GM21723 (cell line): ENCODE measurements around the gene VAPB.

ENCODE experiments used
- ATAC-seq: cut with Tn5 transposase; IDR thresholded peaks from one replicate; pipeline ENCODE4 v1.9.1; 2021; ENCODE audit warnings: mild to moderate bottlenecking, moderate library complexity; ENCODE audit not compliant: unreplicated experiment

Gene VAPB

GRCh38 chr20:58479726-58480440 is 90.9 kb downstream of the VAPB start:
- ATAC-seq = no peak

DNA sequence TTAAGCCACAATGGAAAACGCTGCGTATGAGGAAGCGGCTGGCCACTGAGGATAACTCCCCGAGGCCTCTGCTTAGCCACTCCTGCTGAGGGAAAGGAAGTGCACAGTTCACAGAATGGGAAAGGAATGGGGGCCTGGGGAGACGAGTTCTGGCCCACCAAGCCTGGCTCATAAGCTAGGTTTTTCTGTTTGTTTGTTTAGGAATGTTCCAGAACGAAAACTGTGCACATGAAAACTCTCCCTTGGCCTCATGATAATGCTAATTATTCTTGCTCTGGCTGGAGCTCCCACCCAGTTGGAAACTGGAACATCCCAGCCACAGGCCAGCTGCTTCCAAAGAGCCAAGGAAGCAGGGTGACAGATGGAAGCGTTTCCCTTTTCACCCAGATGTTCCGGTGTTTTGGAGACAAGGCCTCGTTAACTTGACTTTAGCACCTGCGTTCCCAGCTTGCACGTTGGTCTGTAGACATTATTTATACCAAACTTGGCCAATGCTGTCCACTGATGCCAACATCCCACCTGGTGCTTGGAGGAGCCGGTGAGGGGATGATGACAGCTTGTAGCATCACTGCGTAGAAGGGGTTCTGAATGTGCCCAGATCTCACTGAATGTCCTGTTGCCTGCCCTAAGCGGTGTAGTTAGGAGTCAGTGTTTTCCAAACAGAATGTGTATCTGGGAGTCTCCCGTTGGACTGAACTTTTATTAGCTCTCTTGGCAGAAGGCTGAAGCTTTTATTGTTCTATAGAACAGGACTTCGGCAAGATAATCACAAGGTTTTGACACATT is 91.7 kb downstream of the VAPB start:
- ATAC-seq = no peak

DNA sequence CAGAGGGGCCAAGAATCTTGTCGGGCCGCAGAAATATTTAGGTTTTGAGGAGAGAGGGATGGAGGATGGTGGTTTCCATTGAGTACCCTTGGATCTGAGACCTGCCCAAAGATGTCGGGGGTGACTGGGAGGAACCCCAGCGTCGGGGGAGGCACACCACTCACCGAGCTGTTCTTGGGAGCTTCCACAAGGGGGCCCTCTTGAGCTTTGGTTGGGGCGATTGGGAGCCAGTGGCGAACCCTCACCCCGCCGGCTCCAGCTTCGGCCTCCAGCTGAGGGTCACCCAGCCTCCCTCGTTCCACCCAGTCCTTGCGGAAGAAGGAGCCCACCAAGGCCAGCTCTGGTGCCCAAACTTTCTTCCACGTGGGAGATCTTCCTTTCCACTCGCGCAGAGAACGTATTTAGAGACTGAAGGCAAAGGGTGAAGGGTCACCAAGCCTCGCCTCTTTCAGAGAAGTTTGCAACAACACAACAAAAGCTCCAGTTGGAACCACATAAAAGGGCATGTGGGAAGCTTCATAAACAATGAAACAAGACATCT is 92.5 kb downstream of the VAPB start:
- no peak for ATAC-seq

DNA sequence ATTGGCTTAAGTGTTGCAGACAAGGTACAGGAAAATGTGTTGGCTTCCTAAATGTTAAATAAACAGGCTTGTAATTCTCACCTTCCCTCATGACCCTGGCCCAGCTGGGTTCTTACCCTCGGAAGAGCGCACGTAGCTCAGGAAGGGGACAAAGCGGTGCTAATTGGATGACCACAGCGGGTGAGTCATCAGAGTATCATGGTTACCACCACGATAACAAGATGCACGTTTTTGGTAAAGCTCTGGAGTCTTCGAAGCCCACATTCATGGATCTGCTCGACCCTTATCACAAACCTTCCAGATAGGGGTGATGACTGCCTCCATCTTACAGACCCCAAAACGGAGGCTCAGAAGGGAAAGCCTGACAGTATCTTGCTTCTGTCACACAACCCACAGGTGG is 93.4 kb downstream of the VAPB start:
- ATAC-seq = no peak

GRCh38 chr20:58483051-58483450 is 94.0 kb downstream of the VAPB start:
- ATAC-seq = no peak

DNA sequence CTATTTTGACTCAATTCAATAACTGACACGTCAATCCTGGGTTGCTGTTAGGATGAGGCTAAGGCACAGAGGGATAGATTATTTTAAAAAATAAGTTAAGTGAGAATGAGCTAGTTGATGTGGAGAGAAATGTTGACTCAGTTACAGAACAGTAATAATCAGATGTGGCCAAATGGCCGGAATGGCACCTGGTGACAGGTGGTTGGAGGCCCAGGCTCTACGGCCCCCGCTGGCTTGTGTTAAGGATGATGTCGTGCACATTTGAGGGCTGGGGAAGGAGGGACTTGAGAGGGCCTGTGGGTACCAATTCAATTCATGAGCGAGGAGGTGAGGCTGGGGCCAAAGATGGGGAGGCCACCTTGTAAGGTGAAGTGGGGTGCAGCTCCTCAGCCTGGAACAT is 94.4 kb downstream of the VAPB start:
- ATAC-seq = no peak

- no peak for ATAC-seq
Observed at GRCh38 chr20:58485393-58485792, 96.4 kb downstream of the VAPB start.

GRCh38 chr20:58486207-58486606 is 97.2 kb downstream of the VAPB start:
- ATAC-seq = no peak

- ATAC-seq = no peak
Observed at GRCh38 chr20:58492074-58492718, 103.2 kb downstream of the VAPB start.

- ATAC-seq = no peak
Observed at GRCh38 chr20:58492795-58493524, 103.9 kb downstream of the VAPB start.

DNA sequence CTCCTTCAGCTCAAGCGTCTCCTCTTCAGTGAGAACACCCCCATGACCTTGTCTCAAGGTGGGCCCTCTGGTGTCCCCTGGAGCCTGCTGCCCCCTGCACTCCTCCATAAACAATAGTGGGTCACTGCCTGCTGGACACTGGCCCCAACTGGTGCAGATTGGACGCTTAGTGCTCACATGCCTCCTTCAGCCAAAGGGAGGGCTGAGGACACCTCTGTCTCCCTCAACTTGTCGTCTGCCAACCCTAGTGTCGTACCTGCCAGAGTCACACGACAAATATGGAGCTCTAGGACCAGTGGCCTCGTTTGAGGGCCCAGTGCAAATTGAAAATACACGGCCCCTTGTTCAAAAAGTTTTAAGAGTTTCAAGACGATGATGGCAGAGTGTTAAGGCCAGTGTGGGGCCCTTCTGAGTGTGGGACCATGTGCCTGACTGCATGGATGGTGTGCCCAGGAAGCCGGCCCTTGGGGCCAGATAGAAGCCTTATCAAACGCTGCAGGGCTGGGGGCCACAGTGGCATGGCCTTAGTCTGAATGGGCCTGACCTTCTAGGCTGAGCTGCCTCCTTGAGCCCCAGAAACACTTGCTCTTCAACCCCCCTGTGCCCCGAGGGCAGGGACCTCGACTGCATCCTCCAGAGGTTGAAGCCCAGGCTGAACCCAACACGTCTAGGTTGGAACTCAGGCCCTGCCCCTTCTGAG is 106.0 kb downstream of the VAPB start:
- ATAC-seq = no peak

GRCh38 chr20:58495623-58496428 is 106.8 kb downstream of the VAPB start:
- ATAC-seq = no peak

GRCh38 chr20:58496429-58496769 is 107.4 kb downstream of the VAPB start:
- no peak for ATAC-seq

DNA sequence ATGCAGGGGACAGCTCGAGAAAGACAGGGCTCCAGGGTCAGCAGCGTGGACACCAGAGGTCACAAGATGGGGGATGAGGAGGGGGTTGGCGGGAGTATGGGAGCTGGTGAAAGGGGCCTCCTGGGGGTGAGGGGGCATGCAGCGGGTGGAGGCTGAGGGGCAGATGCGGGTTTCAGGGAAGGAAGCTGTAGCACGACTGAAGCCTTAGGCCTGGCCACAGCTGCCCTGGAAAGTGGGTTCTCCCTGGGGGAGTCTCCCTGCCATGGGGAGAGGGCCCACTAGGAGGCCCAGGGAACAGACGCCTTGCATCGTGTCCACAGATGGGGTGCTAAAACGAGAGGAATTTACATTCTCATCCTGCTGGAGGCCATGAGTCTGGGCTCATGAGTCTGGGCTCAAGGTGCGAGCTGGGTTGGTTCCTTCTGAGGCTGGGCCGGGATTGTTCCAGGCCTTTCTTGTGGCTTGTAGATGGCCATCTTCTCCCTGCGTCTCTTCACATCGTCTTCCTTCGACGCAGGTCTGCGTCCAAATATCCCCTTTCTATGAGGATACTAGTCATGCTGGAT is 108.1 kb downstream of the VAPB start:
- no peak for ATAC-seq

DNA sequence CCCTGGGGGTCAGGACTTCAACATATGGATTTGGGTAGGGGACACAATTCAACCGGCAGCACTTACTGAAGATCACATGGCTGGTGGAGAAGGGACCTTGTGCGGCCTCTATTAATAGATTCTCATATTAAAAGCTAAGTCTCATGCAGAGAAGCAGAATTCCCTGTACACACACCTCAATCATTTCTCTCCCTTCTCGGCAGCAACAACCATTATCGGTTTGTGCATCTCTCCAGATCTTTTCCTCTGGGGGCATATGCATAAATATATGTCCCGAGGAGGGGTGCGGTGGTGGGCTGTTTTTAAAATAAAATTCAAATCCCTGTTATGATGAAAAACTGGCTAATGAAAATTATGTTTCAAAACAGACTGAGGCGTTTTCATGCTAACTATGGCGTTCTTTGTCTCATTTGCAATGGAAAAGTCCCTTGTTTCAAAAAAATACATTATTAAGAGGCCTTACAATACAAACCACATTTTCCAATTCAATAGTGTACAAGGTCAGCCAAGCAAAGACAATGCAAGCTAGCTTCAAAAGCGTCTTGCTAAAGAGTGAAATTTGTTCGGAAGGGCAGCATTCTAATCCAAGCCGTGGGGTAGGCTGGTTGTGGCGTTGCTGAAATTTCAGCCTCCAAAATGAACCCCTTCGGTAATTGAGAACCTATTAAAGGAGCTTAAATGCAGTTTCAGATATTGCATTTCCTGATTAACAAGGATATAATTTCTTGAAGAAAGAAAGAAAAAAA is 108.9 kb downstream of the VAPB start:
- ATAC-seq = no peak

- no peak for ATAC-seq
Observed at GRCh38 chr20:58498470-58499068, 109.5 kb downstream of the VAPB start.

DNA sequence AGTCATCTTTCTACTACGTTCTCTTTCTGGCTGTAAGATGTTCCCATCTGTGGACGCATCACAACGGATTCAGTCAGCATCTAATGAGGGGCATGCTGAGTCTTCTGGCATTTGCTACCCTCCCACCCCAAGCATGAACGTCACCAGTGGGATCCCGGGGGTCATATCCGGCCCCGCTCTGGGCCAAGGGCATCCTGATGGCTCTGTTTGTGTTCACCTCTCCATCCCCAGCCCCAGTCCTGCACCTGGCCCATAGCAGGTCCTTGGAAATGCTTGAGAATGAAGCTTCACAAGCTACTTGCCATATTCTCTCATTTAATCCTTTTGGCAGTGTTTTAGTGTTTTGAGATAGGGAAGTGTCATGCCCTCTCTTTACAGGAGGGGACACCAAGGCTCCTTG is 111.2 kb downstream of the VAPB start:
- no peak for ATAC-seq
